ENCODE data around the gene ECD.
A peak's percentile ranks its signal among the peaks of the same experiment; 100 is the strongest.

The ECD gene

DNA sequence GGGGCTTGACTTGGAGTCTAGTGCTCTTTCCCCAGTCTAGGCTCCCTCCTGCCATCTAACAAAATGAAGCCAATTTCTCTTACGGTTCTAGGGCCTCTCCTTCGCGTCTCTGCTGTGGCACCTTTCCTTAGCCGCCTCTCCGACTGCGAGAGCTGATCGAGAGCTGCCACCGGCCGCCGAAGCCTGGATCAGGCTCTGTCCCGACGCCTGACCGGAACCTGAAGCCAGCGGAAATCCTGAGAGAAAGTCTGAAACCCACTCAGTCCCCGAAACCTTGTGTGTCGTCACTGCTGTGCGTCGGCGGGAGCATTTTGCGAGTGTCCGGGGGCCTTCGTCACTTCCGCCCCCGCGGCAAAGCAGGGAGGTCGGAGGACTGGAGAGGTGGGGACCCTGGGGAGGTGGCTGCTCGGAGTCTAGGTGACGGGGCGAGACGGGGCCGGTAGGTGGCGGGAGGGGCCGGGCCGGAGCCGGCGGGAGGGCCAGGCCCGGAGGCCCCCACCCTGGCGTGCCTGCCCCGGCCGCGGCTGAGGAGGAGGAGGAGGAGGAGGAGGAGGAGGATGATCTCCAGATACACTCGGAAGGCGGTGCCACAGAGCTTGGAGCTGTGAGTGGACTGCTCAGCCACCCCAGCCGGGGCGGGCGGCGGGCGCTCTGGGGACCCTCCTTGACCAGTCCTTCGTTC, at the start of gene ECD, which contains the start of gene FAM149B1:
ECD (minus strand) TSS at position 226 of the 682 bp plus-strand sequence. CDS start 4,071 bp downstream, outside the sequence.
FAM149B1 (plus strand) TSS at position 337 of the 682 bp plus-strand sequence; CDS start at position 558, 221 bp downstream.
- peak; percentile 62 for DNase-seq

DNA sequence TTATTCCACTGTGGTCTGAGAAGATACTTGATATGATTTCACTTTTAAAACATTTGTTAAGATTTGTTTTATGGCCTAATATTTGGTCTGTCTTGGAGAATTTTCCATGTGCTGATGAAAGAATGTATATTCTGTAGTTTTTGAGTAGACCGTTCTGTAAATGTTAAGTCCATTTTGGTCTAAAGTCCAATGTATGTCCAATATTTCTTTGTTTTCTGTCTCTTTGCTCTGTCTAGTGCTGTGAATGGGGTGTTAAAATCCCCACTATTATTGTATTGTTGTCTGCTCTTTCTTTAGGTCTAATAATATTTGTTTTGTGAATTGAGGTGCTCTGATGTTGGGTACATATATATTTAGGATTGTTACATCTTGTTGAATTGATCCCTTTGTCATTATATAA, 47.9 kb upstream of the ECD start:
- no peak for DNase-seq

DNA sequence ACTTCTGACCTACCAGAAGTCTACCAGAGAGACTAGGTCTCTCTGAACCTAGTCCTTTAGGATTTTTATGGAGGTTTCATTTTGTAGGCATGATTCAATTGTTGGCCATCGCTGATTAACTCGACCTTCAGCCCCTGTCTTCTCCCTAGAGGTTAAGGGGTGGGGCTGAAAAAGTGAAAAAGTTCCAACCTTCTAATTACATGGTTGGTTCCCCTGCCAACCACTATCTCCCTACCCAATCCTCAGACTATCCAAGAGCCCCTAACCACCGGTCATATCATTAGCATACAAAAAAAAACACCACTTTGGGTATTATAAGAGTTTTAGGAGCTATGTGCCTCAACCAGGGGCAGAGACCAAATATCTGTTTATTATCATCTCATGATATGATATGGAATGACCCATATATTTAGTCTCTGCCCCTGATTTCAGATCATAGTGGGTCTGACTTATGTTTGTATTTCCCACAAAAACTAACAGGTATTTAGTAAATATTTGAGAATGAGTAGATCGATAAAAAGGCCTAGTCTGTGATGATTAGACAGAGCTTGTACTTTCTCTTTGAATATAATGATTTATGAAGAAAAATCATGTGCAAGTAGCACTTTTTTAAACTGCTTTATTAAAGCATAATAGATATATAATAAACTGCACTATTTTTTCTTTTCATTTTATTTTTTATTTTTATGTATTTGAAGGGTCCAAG, 43.5 kb upstream of the ECD start:
- no peak for DNase-seq

DNA sequence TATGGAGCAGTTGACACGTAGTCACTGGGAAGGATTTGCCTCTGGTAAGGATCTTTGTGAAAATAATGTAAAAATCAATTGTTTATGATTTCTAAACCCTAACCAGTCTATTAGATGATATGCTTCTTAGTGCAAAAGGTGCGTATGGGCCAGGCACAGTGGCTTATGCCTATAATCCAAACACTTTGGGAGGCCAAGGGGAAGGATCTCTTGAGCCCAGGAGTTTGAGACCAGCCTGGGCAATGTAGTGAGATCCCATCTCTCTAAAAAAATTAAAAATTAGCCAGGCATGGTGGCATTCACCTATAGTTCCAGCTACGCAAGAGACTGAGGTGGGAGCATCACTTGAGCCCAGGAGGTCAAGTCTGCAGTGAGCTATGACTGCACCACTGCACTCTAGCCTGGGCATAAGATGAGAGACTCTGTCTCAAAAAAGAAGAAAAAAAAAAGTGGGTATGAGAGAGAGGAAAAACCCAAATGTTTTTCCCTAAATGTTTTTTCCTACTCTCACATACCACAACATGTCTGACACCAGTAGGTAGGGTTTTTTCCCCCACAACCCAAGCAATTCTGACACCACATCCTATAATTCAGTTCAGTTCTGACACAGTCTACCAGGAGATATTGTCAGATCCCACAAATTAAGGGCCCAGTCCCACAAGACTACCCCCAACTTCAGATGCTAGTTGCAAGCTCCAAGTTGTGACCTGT, 42.7 kb upstream of the ECD start:
- no peak for DNase-seq

DNA sequence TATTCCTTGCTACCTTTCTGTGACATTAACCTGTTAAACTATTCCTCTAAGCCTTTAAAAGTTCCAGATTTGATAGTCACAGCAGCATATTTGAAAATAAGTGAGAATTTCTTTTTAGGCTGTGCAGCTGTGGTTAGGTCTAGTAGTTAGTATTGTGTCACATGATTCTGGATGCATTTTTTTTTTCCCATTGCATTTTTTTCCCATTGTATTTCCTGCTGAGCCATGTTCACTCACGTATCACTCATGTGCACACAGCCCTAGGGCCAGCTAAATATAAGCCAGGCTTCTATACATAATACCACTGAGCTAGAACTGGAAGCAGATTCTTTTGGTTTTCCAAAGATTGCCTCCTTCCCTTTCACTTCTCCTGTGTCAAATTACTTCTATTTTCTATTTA, 41.9 kb upstream of the ECD start:
- no peak for DNase-seq

DNA sequence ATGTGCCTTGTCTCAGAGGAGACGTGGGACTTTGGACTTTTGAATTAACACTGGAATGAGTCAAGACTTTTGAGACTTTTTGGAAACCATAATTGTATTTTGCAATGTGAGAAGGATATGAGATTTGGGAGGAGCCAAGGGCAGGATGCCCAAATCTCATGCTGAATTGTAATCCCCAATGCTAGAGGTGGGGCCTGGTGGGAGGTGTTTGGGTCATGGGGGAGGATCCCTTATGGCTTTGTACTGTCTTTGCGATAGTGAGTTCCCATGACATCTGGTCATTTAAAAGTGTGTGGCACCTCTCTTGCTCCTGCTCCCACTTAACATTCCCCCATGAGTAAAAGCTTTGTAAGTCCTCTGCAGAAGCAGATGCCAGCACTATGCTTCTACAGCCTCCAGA, 40.1 kb upstream of the ECD start:
- DNase-seq: no peak

DNA sequence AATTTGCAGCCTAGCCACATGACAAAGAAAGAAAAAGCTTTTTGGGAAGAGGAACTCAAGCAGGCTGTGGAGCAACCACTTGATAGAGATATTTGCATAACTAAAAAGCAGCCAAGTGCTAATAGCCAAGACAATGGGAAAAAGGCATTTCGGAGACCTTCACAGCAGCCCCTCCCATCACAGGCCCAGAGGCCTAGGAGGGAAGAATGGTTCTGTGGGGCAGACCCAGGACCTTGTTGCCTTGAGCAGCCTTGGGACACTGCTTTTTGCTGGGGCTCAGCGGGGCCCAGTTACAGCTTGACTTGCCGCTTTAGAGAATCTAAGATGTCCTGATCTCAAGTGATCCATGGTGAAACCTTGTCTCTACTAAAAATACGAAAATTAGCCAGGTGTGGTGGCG, 38.6 kb upstream of the ECD start:
- DNase-seq: no peak

DNA sequence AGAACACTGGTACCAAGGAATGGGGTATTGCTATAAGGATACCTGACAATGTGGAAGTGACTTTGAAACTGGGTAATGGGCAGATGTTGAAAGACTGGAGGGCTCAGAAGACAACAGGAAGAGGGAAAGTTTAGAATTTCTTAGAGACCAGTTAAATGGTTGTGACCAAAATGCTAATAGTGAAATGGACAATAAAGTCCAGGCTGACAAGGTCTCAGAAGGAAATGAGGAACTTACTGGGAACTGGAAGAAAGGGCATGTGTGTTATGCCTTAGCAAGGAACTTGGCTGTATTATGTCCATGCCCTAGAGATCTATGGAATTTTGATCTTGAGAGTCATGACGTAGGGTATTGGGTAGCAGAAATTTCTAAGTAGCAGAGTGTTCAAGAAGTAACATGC, 38.1 kb upstream of the ECD start:
- no peak for DNase-seq

DNA sequence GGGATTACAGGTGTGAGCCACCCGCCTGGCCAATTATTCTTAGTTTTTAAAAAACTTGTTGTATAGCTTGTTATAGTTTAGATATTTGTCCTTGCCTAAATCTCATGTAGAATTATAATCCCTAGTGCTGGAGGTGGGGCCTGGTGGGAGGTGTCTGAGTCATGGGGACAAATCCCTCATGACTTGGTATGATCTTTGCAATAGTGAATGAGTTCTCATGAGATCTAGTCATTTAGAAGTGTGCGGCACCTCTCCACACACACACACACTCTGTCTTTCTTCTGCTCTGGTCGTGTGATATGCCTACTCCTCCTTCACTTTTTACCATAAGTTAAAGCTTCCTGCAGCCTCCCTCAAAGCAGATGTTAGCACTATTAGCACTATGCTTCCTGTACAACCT, 37.3 kb upstream of the ECD start:
- no peak for DNase-seq

DNA sequence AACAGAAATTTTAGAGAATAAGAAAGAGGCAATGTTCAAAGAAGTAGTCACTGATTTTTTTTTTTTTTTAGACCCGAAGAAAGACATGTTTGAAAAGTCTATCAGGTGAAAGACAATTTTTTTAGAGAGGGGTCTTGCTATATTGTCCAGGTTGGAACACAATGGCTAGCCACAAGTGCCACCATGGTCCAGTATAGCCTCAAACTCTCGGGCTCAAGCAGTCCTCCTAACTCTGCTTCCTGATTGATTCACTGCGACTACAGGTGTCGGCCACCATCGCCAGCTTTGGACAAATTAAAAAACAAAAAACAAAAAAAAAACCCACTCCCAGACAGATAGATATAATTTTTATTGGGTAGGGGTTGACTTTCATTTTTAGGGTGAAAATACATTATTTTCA, 22.4 kb upstream of the ECD start:
- no peak for DNase-seq

DNA sequence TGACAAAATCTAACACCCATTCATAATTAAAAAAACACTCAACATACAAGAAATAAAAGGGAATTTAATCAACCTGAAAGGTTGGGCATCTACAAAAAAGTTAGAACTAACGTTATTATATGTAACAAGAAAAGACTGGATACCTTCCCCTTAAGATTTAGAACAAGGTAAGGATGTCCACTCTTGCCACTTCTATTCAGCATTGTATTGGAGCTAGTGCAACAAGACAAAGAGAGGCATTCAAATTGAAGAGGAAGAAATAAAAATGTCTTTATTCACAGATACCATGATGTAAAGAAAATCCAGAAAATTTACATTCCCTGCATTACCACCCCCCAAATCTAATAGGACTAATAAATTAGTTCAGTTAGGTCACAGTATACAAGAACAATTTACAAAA, 18.5 kb upstream of the ECD start:
- DNase-seq: no peak

DNA sequence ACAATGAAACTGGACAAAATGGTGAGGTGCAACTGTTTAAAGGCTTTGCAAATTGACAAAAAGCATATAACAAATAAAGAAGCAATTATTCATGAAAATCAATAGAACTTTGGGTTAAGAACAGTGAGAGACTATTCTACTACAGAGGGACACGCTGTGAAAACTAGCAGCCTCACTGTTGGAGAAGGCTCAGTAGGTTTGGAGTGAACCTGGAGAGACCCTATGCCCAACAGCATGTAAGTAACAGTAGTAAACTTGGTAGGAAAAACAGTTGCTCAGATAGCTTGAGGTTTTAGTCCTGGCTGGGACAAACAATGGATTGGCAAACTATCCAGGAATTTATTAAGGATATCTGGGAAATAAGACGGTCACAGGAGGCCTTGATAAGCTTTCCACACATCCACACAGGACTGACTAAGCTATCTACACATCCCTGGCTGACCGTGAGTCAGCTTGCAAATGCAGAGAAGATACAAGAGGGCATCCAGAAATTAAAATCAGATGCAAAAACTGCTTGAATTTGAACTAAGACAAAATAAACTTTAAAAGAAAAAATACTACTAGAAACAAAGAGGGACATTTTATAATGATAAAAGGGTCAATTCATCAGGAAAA, 16.0 kb upstream of the ECD start:
- no peak for DNase-seq

DNA sequence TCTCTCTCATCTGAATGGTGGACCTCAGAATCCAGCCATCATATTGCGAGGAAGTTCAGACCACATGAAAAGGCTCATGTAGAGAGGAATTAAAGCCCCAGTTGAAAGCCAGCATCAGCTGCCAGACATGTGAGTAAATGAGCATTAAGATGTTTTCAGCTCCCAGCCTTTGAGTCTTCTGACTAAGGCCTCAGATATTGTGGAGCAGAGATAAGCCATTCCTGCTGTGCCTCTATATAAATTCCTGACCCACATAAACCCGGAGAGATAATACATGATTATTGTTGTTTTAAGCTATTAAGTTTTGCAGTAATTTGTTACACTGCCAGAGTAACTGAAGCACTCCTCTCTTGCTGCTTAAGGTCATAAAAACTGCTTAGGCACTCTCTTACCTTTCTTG, 14.8 kb upstream of the ECD start:
- no peak for DNase-seq

DNA sequence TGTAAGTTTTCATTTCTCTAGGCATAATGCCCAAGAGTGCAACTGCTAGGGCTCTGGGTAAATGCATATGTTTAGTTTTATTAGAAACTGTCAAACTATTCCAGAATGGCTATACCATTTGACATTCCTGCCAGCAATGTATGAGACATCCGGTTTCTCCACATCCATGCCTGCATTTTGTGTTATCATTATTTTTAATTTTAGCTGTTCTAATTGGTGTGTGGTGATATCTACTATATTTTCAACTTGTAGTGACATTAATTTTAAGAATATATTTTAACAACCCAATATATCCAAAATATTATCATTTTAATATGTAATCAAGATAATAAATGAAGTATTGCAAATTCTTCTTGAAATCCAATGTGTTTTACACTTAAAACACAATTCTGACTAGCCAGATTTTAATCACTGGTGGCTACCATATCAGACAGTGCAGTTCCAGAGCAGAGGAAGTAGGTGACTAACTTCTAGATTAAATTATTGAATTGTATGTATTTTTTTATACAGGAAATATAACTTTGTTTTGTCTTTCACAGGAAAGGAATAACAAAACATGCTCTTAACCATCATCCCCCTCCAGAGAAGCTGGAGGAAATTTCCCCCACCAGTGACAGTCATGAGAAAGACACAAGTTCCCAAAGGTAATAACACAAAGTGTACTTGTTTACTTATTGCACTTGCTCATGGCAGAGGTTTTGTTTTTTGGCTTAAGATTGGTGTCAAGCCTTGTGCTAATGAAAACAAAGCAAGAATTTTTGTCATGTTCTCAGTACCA, 6.5 kb upstream of the ECD start:
- DNase-seq: no peak

DNA sequence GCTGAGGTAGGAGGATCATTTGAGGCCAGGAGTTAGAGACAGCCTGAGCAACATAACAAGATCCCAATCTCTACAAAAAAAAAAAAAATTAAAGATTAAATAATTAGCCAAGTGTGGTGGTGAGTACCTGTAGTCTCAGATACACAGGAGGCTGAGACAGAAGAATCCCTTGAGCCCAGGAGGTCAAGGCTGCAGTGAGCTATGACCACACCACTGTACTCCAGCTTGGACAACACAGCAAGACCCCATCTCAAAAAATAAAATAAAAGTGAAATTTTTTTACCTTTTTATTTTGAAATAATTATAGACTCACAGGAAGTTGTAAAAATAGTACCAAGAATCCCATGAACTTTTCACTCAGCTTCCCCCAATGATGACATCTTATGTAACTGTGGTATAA, 5.1 kb upstream of the ECD start:
- no peak for DNase-seq

DNA sequence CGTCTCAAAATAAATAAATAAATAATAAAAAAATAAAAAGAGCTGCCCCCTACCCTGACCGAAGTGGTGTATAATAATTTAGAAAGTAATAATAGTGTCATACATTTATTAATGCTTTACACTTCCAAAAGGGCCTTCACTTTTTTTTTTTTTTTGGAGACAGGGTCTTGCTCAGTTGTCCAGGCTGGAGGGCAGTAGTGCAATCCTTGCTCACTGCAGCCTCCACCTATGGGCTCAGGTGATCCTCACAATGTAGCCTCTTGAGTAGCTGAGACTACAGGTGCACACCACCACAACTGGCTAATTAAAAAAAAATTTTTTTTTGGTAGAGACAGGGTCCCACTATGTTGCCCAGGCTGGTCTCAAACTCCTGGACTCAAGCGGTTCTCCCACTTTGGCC, 1.5 kb upstream of the ECD start:
- no peak for DNase-seq

DNA sequence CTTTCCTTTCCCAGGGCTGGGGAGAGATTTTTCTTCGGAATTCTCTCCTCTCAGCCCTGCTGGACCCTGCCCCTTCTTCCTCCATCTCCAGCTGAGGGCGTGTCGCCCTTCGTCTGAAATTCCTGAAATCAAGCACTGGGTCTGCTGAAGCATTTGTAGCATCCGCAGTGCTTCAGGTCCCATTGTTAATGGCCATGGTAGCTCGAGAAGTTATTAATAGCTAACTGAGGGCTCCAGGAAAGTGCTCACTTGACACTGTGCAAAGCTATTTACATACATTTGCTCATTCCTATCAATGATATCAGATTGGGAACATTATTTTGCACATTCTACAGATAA, 626 bp upstream of the ECD start:
- no peak for DNase-seq

DNA sequence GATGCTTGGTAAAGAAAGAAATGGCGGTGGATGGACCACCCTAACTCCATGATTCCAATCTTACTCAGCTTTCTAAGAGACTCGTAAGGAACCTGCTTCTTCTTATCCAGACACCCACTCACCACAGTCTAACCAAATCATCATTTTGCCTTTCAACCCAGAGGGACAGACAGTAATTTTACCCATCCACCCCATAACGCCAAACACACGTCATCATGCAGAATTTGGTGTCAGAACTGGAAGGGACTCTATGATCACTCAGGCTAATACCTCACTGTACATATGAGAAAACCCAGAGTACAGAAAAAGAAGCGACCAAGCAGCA, 388 bp downstream of the ECD start:
- no peak for DNase-seq

DNA sequence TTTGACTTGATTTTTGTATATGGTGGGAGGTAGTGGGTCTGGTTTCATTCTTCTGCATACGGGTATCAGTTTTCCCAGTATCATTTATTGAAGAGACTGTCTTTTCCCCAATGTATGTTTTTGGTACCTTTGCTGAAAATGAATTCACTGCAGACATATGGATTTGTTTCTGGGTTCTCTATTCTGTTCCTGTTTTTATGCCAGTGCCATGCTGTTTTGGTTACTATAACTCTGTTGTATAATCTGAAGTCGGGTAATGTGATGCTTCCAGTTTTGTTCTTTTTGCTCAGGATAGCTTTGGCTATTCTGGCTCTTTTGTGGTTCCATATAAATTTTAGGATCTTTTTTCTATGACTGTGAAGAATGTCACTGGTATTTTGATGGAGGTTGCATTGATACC, 836 bp downstream of the ECD start:
- DNase-seq: no peak

DNA sequence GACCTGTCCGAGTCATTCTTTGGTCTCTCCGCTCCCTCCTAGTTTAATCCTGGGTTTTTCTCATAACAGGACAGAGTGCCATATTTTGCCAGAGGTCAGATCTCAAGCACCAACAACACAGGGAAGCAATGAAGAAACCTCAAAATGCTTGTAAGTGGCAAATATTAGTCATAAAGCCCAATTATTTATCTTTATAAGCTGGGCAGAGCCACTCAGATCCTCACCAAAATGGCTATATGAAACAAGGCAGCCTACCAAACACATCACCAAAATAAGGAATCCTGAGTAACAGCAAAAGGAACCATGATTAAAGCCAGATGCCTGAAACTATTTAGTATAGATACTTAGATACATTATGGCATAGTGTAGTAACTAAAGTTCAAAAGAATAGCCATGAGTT, 4.7 kb downstream of the ECD start:
- no peak for DNase-seq

DNA sequence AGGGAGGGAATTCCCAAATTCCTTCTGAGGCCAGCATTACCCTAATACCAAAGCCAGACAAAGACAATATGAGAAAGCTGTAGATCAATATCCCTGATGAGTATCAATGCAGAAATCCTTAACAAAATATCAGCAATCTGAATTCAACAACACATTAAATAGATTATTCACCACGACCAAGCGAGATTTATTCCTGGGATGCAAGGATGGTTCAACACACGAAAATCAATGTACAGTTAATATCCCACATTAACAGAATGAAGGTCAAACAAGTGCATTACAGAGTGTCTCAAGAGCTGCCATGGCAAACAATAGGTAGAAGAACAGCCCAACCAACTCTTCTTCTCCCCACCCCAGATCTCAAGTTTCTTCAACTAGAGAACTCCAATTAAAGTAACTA, 6.1 kb downstream of the ECD start:
- no peak for DNase-seq

DNA sequence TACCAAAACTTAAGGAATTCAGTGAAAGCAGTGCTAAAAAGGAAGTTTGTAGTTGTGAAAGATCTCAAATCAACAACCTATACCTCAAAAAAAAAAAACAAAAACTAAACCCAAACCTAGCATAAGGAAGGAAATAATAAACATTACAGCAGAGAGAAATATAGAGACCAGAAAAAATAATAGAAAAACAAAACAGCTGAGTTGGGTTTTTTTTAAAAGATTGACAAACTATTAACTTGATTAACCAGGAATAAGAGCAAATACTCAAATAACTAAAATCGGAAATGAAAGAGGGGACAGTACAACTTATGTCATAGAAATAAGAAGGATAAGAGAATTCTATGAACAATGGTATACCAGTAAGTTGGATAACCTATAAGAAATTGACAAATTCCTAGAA, 6.7 kb downstream of the ECD start:
- DNase-seq: no peak

DNA sequence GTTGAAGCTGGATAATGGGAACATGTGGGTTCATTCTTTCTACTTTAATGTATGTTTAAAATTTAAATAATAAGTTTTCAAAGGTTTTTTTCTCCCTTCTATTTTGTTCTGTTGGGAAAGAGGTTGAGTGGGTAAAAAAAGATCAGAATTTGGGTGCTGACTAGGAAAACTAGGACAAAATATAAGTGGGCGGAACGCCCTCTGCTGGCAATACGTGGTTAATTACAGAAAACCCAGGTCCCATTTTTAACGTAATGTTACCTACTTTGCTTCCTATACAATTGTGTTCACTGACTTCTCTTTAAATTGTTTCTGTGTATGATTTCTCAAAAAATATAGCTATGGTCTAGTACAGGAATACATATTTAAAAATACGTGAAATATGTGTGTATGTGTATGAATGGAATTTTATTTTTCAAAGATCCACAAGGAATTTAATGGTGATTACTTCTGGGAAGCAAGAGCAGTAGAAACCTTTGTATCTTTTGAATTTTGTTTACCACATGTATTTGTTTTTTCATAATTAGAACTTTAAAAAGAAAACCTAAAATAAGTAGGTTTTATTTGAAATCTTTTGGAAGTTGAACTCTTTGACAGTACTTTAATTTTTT, 8.7 kb downstream of the ECD start:
- DNase-seq: no peak
